ENCODE results near the gene SMG9.

SMG9 gene

GRCh38 chr19:43752287-43752875 is 2.4 kb downstream of the SMG9 start:
- TF ChIP-seq TAF1 (IDR thresholded peaks at IDR 0.05; ENCODE audit: low read depth) (no peak), ZBTB7A (IDR thresholded peaks at IDR 0.05; ENCODE audit: low read depth) (no peak), USF1 (IDR thresholded peaks at IDR 0.05) (no peak), RAD21 (IDR thresholded peaks at IDR 0.05; ENCODE audit: low read depth) (no peak), MAX (IDR thresholded peaks at IDR 0.05) (no peak), NFIC (IDR thresholded peaks at IDR 0.05) (no peak), EGR1 (IDR thresholded peaks at IDR 0.05) (no peak), YY1 (IDR thresholded peaks at IDR 0.05; ENCODE audit: low read depth) (no peak), TCF12 (IDR thresholded peaks at IDR 0.05; ENCODE audit: low read depth) (no peak)

GRCh38 chr19:43751466-43752220 is 3.1 kb downstream of the SMG9 start:
- TF ChIP-seq CEBPB (IDR thresholded peaks at IDR 0.05) (no peak), NFIC (IDR thresholded peaks at IDR 0.05) (no peak), ZBTB7A (IDR thresholded peaks at IDR 0.05; ENCODE audit: low read depth) (no peak)

- TF ChIP-seq TAF1 (IDR thresholded peaks at IDR 0.05; ENCODE audit: low read depth) (no peak), TEAD4 (IDR thresholded peaks at IDR 0.05) (no peak), ZBTB7A (IDR thresholded peaks at IDR 0.05; ENCODE audit: low read depth) (no peak), USF1 (IDR thresholded peaks at IDR 0.05) (no peak), CEBPB (IDR thresholded peaks at IDR 0.05) (no peak), REST (IDR thresholded peaks at IDR 0.05; ENCODE audit: low read depth) (no peak)
Measured at GRCh38 chr19:43749898-43750297, 4.9 kb downstream of the SMG9 start.

- no peak for TF ChIP-seq CEBPB (IDR thresholded peaks at IDR 0.05)
- no peak for TF ChIP-seq ZBTB7A (IDR thresholded peaks at IDR 0.05; ENCODE audit: low read depth)
- no peak for TF ChIP-seq RAD21 (IDR thresholded peaks at IDR 0.05; ENCODE audit: low read depth)
- TF ChIP-seq TEAD4 (IDR thresholded peaks at IDR 0.05): no peak
- no peak for TF ChIP-seq EGR1 (IDR thresholded peaks at IDR 0.05)
- TF ChIP-seq CREB1 (IDR thresholded peaks at IDR 0.05; ENCODE audit: low read depth): no peak
- TF ChIP-seq YY1 (IDR thresholded peaks at IDR 0.05; ENCODE audit: low read depth): no peak
- TF ChIP-seq TCF12 (IDR thresholded peaks at IDR 0.05; ENCODE audit: low read depth): no peak
- TF ChIP-seq TAF1 (IDR thresholded peaks at IDR 0.05; ENCODE audit: low read depth): no peak
- no peak for TF ChIP-seq NFIC (IDR thresholded peaks at IDR 0.05)
- TF ChIP-seq MAX (IDR thresholded peaks at IDR 0.05): no peak
- TF ChIP-seq EP300 (IDR thresholded peaks at IDR 0.05; ENCODE audit: borderline replicate concordance): no peak
- TF ChIP-seq USF1 (IDR thresholded peaks at IDR 0.05): no peak
- no peak for TF ChIP-seq FOXM1 (IDR thresholded peaks at IDR 0.05; ENCODE audit: borderline replicate concordance, low read depth)
- no peak for TF ChIP-seq REST (IDR thresholded peaks at IDR 0.05; ENCODE audit: low read depth)
Measured at GRCh38 chr19:43749152-43749551, 5.6 kb downstream of the SMG9 start.

- TF ChIP-seq TCF12 (IDR thresholded peaks at IDR 0.05; ENCODE audit: low read depth) (no peak), NFIC (IDR thresholded peaks at IDR 0.05) (no peak), REST (IDR thresholded peaks at IDR 0.05; ENCODE audit: low read depth) (no peak), CREB1 (IDR thresholded peaks at IDR 0.05; ENCODE audit: low read depth) (no peak)
Measured at GRCh38 chr19:43748685-43749084, 6.1 kb downstream of the SMG9 start.
